Breast epithelium (tissue), 3 donors: ENCODE results near the gene CNDP1.

Experiments used
- POLR2A ChIP-seq: fragments of 450-650 bp; IDR thresholded peaks from one replicate; pipeline ENCODE4 v1.6.1; 2016; ENCODE audit warnings: antibody characterized with exemption, mild to moderate bottlenecking, moderate library complexity
- POLR2AphosphoS5 ChIP-seq, 3 donors: sonication (generic); formaldehyde crosslinking; IDR thresholded peaks; one replicate each; pipeline ENCODE4 v1.6.1; 2017; ENCODE audit warnings: antibody characterized with exemption in 3 of 3
- TF ChIP-seq, protein P1 (sequence below), 3 donors: fragments of 450-650 bp; IDR thresholded peaks; one replicate each; pipeline ENCODE4 v1.5.1; 2016 to 2017; ENCODE audit warnings: antibody characterized with exemption in 3 of 3, mild to moderate bottlenecking in 3 of 3, moderate library complexity in 3 of 3

DNA sequence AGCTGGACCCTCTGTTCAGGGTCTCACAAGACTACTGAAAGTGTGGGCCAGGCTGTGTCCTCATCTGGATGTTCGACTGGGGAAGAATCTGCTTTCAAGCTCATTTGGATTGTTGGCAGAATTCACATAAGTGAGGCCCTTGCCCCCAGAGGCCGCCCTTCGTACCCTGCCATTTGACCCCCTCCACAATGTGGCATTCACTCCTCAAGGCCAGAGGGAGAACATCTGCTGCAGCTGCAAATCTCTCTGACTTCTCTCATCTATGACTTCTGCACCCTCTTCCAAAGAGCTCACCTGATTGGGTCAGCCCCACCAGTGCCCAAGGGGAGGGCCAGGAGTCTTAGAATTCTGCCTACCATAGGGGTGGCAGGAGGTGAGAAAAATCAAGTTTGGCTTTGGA lies 42.0 kb upstream of the CNDP1 start:
- TF ChIP-seq, protein P1, sequence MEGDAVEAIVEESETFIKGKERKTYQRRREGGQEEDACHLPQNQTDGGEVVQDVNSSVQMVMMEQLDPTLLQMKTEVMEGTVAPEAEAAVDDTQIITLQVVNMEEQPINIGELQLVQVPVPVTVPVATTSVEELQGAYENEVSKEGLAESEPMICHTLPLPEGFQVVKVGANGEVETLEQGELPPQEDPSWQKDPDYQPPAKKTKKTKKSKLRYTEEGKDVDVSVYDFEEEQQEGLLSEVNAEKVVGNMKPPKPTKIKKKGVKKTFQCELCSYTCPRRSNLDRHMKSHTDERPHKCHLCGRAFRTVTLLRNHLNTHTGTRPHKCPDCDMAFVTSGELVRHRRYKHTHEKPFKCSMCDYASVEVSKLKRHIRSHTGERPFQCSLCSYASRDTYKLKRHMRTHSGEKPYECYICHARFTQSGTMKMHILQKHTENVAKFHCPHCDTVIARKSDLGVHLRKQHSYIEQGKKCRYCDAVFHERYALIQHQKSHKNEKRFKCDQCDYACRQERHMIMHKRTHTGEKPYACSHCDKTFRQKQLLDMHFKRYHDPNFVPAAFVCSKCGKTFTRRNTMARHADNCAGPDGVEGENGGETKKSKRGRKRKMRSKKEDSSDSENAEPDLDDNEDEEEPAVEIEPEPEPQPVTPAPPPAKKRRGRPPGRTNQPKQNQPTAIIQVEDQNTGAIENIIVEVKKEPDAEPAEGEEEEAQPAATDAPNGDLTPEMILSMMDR (IDR thresholded peaks at IDR 0.05): no peak
- TF ChIP-seq POLR2AphosphoS5 (IDR thresholded peaks at IDR 0.05) (no peak), POLR2A (no peak)
